DMS53 treated with DMSO at 0.1 percent for 48 hours (cell line): ENCODE measurements around the gene SLC6A9.

Source experiments
- DNase-seq: peaks from one replicate; lab custom pipeline; 2025; ENCODE audit not compliant: unreplicated experiment; lab: John Stamatoyannopoulos, UW

Gene SLC6A9

DNA sequence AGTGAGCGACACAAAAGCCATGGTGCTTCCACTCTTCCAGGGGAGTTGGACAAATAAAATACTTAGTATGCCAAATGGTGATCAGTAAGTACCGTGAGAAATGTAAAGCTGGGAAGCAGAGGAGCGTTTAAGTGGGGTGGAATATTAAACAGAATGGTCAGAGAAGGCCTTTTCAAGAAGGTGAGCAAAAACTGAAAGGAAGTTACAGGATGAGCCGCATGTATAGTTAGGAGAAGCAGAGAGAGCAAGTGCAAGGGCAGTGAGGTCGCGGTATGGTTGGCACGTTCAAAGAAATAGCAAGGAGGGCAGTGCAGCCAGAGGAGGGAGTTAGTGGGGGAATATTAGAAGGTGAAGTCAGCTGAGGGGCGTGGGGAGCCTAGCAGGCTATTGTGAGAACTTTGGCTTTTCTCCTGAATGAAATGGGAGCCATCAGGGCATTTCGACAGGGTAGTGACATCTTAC, 57.2 kb downstream of the SLC6A9 start:
- peak; percentile 48 for DNase-seq

DNA sequence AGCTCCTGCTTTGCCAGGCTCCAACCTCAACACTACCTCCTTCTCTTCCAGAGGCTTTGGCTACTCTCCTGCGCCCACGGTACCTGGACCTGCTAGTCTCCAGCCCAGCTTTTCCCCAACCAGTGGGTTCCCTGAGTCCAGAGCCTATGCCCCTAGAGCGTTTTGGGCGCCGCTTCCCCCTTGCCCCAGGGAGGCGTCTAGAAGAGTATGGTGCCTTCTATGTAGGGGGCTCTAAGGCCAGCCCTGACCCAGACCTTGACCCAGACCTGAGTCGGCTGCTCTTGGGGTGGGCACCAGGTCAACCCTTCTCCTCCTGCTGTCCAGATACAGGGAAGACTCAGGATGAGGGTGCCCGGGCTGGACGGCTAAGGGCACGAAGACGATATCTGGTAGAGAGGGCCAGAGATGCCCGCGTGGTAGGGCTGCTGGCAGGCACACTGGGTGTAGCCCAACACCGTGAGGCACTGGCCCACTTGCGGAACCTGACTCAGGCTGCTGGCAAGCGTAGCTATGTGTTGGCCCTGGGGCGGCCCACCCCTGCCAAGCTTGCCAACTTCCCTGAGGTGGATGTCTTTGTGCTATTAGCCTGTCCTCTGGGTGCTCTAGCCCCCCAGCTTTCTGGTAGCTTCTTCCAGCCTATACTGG, 59.8 kb downstream of the SLC6A9 start:
- DNase-seq = no peak

DNA sequence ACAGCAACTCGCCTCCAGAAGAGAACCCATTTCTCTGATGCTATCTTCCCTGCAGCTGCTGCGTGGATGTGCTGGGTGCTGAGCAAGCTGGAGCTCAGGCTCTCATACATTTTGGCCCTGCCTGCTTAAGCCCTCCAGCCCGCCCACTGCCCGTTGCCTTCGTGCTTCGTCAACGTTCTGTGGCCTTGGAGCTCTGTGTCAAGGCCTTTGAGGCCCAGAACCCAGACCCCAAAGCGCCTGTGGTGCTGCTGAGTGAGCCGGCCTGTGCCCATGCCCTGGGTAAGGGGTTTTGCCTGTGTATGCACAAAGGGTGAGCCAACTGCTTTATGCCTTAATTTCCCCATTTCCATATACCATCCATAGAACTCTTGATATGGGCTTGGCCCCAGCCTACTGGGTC, 60.4 kb downstream of the SLC6A9 start:
- no peak for DNase-seq

DNA sequence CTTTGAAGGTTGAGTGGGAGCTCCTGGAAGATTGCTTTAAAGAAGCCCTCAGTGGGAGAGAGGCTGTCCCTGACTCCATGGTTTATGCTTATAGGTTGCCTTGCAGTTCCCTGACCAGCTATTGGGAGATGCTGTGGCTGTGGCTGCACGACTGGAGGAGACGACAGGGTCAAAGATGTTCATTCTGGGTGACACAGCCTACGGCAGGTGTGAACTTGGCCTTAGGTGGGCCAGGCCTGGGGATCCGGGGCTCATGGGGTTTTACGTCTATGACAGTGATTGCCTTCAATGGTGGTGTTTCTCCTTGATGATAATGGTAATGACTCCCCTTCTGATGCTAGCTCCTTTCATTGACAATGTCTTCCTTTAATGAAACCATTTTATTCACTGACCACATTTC, 60.8 kb downstream of the SLC6A9 start:
- no peak for DNase-seq

DNA sequence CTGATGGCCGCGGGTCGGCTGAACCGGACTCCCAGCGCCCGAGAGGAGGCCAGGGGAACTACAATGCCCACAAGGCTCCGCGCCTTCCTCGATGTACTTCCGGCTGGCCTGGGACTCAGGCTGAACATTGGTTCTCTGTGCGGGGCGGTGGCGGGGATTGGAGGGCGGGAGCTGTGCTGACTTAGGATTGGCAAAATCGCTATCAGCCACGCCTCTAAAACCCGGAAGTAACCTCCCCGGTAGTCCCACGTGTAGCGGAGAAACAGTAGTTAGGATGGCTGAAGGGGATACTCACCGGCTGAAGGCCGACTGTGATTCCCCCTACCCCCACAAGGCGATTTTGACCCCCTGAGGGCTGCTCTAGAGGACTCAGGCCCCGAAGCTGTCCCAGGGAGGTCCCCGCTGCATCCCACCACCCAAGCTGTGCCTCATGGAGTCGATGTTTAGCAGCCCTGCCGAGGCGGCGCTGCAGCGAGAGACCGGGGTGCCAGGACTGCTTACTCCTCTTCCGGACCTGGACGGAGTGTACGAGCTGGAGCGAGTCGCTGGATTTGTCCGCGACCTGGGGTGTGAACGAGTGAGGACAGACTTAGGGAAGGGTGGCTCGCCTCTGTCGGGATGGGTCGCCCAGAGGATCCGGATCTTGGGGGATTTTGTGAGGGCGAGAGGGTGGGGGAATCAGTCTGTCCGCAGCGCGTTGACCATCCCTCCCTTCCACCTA, 61.4 kb downstream of the SLC6A9 start, which contains the start of gene DPH2:
Gene DPH2 (plus strand): TSS at position 265 of the 721 bp plus-strand sequence. CDS start 166 bp downstream, at position 431.
- DNase-seq = peak; percentile 94

DNA sequence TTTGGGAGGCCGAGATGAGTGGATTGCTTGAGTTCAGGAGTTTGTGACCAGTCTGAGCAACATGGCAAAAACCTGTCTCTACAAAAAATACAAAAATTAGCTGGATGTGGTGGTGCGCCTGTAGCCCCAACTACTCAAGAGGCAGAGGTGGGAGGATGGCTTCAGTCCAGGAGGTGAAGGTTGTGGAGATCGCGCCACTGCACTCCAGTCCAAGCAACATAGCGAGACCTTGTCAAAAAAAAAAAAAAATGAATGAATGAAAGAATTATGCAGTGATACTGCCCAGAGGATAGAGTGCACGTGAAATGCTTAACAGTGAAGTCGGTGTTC, 61.9 kb downstream of the SLC6A9 start:
- DNase-seq = no peak

DNA sequence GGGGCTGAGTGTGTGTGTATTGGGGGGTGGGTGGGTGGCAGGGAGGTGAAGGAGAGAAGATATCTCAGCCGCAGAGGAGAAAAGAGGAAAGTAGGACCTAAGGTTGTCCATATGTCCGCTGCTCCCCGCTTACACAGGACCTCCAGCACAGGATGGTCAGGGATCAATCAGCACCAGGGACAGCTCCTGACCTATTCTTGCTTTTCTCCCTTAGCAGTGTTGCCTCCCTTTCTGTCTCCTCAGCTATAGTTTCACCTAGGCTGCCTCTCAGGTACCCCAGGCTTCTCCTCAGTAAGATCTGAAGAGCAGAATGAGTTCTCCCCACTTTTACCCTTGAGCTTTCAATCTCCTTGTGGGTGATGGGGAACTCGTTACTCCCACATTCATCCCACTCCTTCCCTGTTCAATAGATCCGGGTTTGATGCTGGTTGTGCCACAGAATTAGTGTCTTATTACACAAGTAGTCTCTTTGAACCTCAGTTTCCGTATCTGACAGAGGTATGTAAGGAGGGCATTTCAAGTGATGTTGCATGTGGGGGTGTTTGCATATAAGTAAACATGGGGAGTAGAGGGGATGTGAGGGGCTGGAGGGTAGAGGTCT, 62.8 kb downstream of the SLC6A9 start:
- no peak for DNase-seq

DNA sequence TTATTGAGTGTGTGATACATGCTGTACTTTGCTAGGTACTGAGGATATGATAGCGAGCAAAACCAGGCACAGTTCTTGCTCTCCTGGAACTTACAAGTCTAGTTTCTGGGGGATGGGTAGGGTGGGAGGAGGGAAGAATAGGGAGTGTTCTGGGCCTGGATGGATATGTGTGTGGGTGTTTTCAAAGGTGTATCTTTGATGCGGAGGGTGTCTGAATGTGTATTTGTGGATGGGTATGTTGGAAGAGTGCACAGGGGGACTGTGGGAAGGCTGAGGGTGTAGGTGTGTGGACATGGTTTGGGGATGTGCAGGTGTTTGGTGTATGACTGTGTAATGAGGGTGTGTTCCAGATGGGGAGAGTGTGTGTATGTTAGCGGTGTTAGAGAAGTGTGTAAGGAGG, 65.9 kb downstream of the SLC6A9 start:
- no peak for DNase-seq

DNA sequence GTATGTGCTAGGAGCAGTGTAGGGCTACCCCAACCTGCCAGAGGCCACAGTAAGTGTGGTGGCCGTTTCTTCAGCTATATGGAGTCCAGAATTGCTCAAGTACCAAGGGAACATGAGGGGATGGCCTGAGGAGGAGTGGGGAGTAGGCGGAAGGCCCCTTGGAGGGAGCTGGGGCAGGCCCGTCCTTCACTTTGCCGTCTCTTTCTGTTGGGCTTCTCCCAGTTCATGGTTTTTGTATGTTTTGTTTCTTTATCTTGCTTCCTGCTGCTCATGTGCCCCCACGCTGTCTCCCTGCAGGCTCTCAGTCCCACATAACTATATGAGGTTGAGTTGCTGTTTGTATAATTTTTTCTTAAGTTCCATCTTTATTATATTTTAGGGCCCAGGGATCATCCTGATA, 67.4 kb downstream of the SLC6A9 start:
- no peak for DNase-seq

DNA sequence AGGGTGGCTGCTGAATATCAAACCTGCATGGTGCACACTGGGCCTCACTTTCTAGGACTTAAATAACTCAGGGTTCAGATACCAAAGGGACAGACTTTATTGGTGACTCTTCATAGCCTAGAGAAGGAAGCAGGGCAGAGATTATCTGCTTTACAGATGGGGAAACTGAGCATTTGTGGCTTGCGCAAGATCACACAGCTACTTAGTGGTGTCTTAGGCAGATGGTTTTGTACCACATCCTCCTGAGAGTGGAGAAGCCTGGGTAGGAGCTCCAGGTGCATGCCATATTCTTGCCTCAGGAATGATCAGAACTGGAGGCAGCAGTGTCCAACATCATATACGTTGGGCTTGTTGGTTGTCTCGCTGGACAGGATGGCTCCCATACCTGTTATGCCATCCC, 68.3 kb downstream of the SLC6A9 start:
- no peak for DNase-seq

DNA sequence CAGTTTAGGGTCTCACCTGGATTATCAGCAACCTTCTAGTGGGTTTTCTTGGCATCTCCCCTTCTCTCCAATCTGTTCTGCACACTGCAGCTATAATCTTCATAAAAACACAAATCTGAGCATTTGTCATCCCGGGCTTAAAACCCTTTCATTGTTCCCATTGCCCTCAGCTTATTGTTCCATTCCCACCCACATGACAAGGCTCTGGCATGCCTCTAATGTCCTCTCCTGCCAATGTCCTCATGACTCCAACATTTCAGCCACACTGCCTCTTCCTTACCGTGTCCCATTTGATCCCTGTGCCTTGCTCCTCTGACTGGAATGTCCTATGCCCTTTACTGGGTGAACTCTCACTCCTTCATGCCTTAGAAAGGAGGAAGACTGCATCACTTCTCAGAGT, 68.9 kb downstream of the SLC6A9 start:
- DNase-seq = no peak

DNA sequence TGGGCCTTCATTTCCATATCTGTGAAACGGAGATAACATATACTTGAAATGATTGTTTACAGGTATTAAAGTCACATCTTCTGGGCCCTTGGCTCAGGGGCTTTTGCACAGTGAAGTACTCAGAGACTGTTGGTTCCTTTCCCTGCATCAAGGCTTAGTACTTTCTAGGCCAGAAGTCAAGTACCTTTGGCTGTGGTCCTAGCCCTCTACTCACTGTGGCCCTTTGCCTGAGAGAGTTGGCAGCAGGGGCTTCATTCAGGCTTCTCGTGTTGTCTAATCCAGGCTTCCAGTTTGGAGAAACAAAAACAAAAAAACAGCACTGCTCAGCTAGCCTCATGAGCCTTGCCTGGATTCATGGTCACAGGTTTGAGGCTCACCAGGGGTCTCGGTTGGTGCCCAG, 69.6 kb downstream of the SLC6A9 start:
- no peak for DNase-seq

DNA sequence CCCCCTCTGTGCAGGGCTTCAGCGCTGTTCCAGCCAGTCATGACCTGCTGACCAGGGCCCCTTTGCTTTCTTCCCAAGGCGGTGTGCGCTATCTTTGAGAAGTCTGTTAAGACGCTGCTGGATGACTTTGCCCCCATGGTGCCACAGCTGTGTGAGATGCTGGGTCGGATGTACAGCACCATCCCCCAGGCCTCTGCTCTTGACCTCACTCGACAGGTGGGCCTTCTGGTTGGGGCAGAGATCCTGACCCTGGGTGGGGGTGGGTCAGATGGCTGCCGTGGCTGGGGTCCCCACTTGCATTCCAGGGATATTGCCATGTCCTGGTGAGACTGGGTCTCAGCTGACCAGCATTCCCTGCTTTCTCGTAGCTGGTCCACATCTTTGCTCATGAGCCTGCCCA, 70.5 kb downstream of the SLC6A9 start:
- DNase-seq = no peak

DNA sequence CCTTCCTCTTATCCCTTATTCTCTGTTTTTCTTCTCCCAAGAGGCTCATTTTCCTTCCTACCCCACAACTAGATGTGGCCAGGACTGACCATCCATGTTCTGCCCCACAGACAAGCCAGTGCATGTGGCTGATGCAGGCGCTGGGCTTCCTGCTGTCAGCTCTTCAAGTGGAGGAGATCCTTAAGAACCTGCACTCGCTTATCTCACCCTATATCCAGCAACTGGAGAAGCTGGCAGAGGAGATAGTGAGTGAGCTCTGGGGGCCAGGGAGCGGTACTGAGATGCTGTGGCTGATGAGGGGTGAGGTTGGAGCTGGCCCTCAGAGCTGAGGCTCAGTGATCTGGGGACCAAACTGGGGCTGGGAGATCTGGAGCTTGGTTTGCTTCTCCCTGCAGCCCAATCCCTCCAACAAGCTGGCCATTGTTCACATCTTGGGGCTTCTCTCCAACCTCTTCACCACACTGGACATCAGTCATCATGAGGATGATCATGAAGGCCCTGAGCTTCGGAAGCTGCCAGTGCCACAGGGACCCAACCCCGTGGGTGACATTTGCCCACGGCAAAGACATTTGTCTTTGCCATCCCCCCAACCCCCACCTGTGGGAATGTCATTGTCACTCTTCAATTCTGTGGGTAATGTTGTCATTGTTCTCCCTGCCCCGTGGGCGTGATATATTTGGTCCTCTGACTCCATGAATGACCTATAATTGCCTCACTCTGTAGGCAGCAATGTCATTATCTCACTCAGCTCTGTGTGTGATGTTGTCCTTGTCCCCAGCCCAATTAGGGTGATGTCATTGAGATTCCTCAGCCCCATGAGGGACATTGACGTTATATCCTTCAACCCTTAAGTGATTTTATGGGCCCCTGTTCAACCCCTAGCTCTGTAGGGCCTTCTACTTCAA, 72.7 kb downstream of the SLC6A9 start:
- no peak for DNase-seq

DNA sequence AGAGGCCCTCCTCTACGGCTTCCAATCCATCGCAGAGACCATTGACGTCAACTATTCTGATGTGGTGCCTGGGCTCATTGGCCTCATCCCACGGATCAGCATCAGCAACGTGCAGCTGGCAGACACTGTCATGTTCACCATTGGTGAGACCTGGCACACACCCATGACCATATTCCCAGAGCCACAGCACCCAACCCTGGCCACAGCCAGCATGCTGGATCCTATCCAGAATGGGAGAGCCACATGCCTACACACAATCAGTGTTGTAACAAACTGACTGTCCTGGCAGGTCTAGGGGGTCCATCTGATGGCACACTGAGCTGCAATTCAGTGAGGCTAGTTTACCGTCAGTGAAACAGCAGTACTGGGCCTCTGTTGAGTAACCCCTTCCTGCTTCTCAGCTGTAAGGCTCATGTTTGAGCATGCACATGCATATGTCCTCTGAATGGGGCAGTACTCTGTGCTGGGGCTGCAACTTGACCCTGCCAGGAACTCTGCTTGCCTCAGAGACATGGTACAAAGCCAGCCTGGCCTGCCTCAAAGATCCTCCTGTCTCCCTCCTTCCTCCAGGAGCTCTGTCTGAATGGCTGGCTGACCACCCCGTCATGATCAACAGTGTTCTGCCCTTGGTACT, 73.7 kb downstream of the SLC6A9 start:
- no peak for DNase-seq

DNA sequence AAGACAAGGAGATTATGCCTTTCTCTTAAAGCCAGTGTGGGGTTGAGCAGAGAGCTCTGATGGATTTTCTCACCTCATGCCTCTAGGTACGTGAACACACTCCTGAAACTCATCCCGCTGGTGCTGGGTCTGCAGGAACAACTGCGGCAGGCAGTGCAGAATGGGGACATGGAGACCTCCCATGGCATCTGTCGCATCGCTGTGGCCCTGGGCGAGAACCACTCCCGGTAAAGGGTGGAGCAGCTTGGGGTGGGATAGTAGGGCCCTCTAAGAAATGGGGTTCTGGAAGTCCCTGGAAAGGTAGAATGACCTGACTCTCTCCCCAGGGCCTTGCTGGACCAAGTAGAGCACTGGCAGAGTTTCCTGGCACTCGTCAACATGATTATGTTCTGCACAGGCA, 75.0 kb downstream of the SLC6A9 start:
- DNase-seq = no peak

DNA sequence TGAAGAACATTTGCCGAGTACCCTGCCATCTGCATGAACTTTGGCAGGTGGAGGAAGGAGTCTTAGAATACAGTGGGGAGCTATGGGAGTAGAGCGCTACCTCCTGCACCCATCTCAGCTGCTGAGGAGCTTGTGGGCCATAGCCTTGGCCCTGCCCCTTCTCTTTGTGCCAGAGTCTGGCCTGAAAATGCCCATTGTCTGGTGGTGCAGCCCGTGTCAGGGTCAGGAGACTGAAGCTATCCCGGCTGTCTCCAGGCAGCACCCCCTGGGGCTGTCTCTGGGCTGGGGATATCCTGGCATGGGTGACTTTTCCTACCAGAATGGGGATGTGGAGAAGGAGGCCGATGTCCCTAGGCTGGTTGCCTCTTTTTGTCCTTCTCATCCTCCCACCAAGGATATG, 77.2 kb downstream of the SLC6A9 start:
- DNase-seq = no peak

DNA sequence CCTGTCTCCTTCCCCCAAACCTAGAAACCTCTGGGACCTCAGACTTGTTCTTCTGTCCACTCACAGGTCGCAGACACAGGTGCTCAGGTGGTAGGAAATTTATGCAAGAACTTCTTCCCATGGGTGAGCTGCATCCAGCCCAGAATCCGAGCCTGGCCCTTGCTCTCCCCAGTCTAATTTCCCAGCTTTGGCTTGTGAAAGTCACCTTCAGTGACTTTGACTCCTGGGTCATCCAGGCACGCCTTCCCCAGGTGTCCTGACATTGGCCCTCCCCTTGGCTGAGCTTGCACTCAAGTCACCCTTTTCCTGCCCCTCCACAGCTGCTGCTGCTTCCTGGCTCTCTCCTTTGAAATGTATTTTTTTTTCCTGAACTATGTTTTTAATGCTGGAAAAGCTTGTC, 77.9 kb downstream of the SLC6A9 start:
- no peak for DNase-seq

DNA sequence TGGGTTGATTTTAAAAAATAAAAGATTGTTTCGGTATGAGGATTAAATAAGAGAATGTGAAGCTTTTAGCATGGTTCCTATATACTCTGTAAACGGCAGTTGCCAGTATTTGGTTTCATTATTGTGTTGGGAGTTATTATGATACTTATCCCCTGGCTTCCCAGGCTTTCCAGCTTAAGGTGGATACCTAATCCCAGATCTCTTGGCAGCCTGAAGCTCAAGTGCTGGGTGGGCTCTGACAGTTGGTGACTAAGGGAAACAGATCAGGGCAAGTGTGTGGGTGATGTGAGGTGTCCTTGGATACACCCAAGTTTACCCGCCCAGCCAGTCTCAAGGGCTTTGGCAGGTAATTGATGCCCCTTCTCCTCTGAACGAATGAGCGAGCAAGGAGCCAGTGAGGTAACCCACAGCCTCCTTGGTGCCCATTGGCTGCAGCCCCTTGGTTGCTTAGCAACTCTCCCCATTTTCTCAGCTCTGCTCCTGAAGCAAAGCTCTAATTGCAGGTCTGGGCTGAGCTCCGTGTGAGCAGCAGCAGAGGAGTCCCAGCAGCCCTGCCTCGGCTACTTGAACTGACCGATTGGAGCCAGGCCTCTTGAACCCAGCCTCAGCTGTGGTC, 78.4 kb downstream of the SLC6A9 start:
- no peak for DNase-seq
